HG02763 (cell line): ENCODE measurements around the gene SLC22A4.

ENCODE experiments used
- ATAC-seq: cut with Tn5 transposase; IDR thresholded peaks from one replicate; pipeline ENCODE4 v1.9.1; 2021; ENCODE audit warnings: mild to moderate bottlenecking, moderate library complexity; ENCODE audit not compliant: unreplicated experiment

Gene SLC22A4

DNA sequence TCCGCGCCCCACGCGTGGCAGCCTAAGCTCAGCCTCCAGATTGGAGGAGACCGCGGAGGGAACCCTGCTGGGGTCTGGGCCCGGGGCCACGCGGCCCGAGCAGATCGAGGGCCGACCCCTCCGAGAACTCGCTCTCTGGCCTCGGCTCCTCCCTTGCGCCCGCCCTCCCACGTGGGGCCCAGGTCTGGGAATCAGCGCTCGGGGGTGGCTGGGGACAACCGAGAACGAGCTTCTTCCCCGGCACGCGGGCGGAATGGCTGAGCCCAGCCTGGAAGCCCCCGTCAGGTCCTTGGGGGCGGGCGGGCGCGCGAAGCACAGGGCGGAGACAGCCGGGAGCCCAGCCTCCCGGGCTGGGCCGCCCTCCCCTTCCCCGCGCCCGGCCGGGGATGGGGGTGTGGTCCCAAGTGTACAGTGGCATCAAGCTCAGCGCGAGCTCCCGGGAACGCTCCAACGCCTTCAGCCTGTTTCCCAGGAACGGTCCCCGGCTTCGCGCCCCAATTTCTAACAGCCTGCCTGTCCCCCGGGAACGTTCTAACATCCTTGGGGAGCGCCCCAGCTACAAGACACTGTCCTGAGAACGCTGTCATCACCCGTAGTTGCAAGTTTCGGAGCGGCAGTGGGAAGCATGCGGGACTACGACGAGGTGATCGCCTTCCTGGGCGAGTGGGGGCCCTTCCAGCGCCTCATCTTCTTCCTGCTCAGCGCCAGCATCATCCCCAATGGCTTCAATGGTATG is at the start of gene SLC22A4:
Gene SLC22A4, plus strand, starts transcription at position 403 of the 736 bp plus-strand sequence. Its CDS starts 223 bp downstream, at position 626.
- peak; percentile 65 for ATAC-seq

GRCh38 chr5:132245593-132245992 is 48.6 kb upstream of the SLC22A4 start:
- no peak for ATAC-seq

GRCh38 chr5:132246806-132247205 is 47.4 kb upstream of the SLC22A4 start:
- ATAC-seq: no peak

DNA sequence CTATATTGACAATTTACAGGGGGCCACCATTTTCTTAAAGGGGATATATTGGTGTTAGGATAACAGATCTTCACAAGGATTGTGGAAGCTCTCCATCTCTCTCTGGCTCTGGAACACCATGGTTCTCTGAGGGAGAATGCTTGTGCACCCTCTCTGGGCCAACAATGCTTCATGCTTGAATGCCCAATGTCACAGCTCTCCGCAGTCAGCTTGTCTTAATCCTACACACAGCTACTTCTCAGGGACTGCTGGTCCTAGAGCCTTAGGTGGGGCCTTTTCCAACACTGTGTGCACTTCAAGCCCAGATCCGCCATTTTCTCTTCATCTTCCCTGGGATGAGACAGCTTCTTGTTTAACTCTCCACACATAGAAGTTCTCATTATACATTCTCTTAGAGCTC is 43.6 kb upstream of the SLC22A4 start:
- no peak for ATAC-seq

- no peak for ATAC-seq
These were observed 42.9 kb upstream of the SLC22A4 start for GRCh38 chr5:132251220-132251725.

- ATAC-seq: no peak
These were observed 41.2 kb upstream of the SLC22A4 start for GRCh38 chr5:132253008-132253441.

DNA sequence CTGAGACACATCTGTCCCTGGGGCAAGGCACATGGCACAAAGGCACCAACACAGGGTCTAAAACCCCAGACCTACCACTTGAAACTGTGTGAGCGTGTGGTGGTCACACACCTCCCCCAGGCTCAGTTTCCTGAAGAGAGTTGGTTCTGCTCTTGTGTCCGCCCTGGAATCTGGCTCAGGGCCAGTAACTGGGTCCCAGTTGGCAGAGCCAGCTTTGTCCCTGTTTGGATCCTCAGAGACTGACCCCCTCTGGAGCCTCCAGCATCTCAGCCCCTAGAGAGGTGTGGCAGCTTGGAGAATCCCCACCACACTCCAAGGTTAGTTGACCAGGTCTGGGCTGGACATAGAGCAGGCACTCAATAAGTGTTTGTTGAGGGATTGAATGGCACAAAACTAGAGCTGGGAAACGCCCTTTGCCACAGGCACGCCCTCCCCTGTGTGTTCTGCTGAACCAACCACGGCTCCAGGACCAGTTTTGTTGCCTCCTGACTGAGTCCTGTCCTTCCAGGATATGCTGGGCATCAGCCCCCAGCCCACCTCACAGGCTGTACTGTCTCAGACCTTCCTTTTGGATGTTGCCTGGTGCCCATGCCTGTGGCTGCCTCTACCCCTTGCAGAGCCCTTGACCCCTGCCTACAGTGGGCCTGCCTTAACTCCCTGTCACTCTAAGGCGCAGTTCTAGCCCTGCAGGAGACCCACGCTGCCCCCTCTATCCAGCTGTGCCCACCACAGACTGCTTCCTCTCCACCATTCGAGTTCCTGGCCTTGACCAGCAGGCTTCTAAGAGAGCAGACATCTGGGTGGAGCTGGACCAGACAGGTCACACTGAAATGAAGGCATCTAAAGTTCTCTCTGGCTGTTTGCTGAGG is 40.5 kb upstream of the SLC22A4 start:
- ATAC-seq: no peak

- ATAC-seq: no peak
These were observed 39.7 kb upstream of the SLC22A4 start for GRCh38 chr5:132254321-132254977.

GRCh38 chr5:132256086-132256782 is 38.0 kb upstream of the SLC22A4 start:
- no peak for ATAC-seq

DNA sequence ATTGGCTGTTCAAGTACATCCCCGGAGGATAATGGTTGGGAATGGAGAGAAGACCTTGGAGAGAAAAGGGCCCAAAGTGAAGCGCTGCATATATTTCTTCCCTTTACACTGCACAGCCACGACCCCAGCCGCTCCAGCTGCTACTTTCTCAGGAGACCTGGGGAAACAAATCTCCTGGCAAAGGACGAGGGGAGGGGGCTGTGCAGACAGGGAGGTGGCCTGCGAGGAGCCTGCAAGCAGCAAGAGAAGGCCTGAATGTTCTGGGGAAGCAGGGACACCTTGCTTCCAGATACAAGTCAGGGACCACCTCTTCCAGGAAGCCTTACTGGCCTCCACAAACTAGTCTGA is 37.4 kb upstream of the SLC22A4 start:
- no peak for ATAC-seq

GRCh38 chr5:132257131-132258101 is 36.8 kb upstream of the SLC22A4 start, which contains the start of gene PDLIM4:
TSS of gene PDLIM4 (plus strand) at chr5:132257696. CDS start at chr5:132257735, 39 bp downstream.
- no peak for ATAC-seq

DNA sequence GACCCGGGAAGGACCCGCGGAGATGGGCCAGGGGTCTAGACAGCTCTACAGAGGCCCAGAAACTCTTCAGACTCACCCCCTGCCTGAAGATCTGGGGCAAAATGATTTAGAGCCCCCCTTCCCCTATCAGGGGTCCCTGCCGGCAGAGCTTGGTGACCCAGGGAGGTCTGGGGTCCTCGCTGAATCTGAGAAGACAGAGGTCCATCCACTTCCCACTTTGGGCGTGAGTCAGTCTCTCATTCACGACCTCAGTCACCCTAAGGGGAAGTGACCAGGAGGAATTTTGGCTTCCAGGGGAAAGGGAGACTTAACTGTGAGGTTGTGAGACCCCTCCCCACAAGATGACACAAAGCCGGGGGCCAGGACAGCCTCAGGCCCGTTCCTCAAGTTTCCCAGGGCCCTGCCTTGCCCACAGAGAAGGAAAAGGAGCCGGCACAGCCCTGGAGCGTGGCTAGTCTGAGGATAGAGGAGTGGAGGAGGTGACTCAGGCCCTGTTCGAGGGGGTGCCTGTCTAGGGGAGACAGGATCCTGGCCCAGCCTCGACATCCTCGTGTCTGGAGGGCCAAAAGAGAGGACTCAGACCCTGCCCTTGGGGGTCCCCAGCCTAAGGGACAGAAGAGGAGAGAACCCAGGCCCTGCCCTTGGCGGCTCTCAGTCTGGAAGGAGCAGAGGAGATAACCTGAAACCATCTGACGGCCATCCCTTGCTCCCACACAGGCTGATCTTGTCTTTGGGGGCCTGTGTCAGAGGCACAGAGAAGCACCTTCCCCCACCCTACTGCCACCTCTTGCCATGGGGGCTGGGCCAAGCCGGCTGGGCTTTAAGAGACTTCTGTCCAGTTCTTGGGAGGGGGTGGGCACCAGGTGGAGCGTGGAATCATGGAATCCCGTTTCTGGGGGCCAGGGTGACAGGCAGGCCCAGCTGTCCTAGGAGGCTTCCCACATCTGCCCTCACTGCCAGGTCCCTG is 35.8 kb upstream of the SLC22A4 start:
- no peak for ATAC-seq

DNA sequence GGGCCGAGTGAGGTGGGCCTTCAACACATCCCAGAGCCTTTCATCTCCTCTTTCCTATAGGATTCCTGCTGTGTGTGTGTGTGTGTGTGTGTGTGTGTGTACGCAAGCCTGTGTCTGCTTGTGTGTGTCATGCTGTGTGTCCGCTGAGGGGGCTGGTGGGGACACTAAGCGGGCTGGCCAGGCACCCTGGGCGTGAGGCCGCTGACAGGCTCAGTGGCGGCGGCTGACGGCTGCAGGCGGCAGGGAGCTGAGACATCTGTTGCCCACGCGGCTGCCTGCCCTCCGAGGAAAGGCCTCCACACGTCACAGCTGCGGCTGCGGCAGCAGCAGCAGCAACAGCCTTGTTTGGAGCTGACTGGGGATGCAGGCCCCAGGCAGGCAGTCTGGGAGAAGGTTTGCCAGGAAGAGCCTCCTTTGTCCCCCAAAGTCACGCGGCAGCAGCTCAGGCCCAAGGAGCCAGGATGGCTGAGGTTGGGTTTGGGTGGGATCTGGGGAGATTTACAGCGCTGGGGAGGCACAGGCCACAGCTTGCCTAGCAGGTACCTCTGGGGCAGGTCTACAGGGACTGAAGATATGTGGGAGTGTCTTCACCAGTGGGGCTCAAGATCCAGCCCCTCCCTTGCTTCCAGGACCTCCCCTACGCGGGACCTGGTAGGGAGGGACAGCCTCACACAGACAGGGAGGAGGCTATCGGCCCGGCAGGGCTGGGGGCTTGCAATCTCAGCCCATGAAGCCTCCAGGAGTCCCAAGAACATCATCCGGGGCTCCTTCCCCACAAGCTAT is 34.9 kb upstream of the SLC22A4 start:
- ATAC-seq: no peak

DNA sequence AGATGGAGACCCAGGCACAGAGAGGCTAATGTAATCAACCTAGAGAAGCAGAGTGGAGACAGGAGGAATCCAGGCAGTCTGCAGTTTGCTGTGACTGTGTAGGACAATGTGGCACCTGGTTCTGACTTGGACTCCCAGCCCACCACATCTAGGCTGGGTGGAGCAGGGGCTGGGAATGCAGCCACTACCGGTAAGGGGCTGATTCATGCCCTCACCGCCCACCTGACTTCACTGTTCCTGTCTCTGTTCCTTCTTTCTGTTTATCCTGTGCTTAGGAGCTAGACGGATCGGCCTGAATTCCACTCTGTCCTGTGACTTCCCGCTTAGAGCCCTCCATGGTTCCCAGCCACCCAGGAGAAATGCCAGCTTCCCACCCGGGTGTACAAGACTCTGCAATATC is 34.1 kb upstream of the SLC22A4 start:
- no peak for ATAC-seq

DNA sequence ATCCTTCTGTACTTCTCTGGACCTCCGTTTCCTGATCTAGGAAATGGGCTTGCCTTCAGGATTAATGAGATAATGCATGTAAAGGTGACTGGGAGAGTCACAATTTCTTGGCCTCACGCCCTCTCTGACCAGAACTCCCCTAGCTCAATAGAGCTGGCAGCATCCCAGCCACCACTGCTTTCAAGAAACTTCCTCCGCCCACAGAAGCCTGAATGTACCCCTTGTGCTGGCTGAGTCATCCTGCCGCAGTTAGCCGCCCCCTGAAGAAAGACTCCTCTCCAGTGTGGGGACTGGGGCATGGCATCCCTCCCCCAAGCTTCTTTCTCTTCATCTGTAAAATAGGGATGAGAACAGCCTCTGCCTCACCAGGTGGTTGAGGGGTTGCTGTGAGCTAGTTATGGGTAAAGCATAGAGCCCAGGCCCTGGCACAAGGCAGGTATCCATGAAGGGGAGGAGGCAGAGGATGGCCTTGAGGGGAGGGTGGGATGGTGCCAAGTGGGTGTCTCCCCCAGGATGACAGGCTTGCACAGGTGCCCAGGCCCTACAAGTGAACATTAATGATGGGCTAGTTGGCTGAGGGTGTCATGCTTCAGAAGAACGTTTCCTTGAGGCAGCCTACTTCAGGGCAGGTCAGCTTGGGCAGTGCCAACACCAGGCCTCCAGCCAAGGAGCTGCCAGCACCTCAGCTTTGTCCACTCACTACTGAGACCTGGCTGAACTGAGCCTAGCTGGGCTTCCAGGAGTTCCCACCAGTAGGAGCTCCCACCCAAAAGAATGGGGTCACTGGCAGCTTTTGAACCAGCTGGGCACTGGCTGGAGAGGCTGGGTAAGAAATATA is 33.3 kb upstream of the SLC22A4 start:
- peak; percentile 67 for ATAC-seq
